ENCODE results near the gene NCOA7. TPM values are rescaled to one million over a fixed set of nuclear protein-coding genes. Genes with fewer than 3 reads are reported as not detected.

NCOA7 gene
- total RNA-seq, 4 donors from 2014 or later = 18.1 to 31.4 (median 26.7) TPM

- Histone ChIP-seq H3K4me3 (peak overlapping the region in 1 of 2 donors; percentile 21), H3K36me3 (peaks cover 0 to 73% of the 10 kb centered on the region in 2 donors), H3K4me1 (peaks cover 0 to 9% (median 0%) of the 10 kb centered on the region in 3 donors), H3K9me3 (no peaks in the 10 kb centered on the region), H3K27me3 (no peaks in the 10 kb centered on the region), H3K27ac (peak overlapping the region in 3 of 4 donors; percentile 63 to 71 (median 69))
- peak; percentile 89 for ATAC-seq
- 48 to 62% methylated on average over 11 to 12 of the region's 13 CpGs for WGBS, 2 donors (ENCODE audit: low coverage in 1 of 2)
- TF ChIP-seq EP300 (IDR thresholded peaks at IDR 0.05) (no peak), POLR2AphosphoS5 (IDR thresholded peaks at IDR 0.05) (peak; percentile 30), CTCF (IDR thresholded peaks at IDR 0.05) (no peak), POLR2A (IDR thresholded peaks at IDR 0.05) (no peak)
These were observed 128.2 kb downstream of the NCOA7 start for GRCh38 chr6:125918681-125919566.

GRCh38 chr6:125919618-125920017 is 128.9 kb downstream of the NCOA7 start:
- Histone ChIP-seq H3K4me3 (peak overlapping the region in 1 of 2 donors; percentile 21), H3K4me1 (peaks cover 0 to 9% (median 0%) of the 10 kb centered on the region in 3 donors), H3K27me3 (no peaks in the 10 kb centered on the region), H3K27ac (peak overlapping the region in 3 of 4 donors; percentile 63 to 71 (median 69)), H3K36me3 (peaks cover 0 to 80% of the 10 kb centered on the region in 2 donors), H3K9me3 (no peaks in the 10 kb centered on the region)
- 61 to 75% methylated on average over 3 of the region's 3 CpGs for WGBS, 2 donors (ENCODE audit: low coverage in 1 of 2)
- TF ChIP-seq EP300 (IDR thresholded peaks at IDR 0.05) (no peak), CTCF (IDR thresholded peaks at IDR 0.05) (no peak), POLR2A (IDR thresholded peaks at IDR 0.05) (no peak), POLR2AphosphoS5 (IDR thresholded peaks at IDR 0.05) (no peak)
- ATAC-seq = no peak

- 89 to 97% methylated on average over 6 to 8 of the region's 8 CpGs for WGBS, 2 donors (ENCODE audit: low coverage in 1 of 2)
- Histone ChIP-seq H3K4me3 (no peak overlapping the region), H3K27me3 (no peaks in the 10 kb centered on the region), H3K36me3 (peaks cover 0 to 63% of the 10 kb centered on the region in 2 donors), H3K4me1 (peaks cover 0 to 9% (median 0%) of the 10 kb centered on the region in 3 donors), H3K9me3 (no peaks in the 10 kb centered on the region), H3K27ac (no peak overlapping the region)
- no peak for TF ChIP-seq CTCF (IDR thresholded peaks at IDR 0.05)
- TF ChIP-seq POLR2A (IDR thresholded peaks at IDR 0.05) = no peak
- TF ChIP-seq POLR2AphosphoS5 (IDR thresholded peaks at IDR 0.05) = no peak
- no peak for TF ChIP-seq EP300 (IDR thresholded peaks at IDR 0.05)
- no peak for ATAC-seq
These were observed 131.6 kb downstream of the NCOA7 start for GRCh38 chr6:125922322-125922860.

GRCh38 chr6:125923366-125923877 is 132.7 kb downstream of the NCOA7 start:
- no peak for ATAC-seq
- Histone ChIP-seq H3K9me3 (no peaks in the 10 kb centered on the region), H3K27ac (no peak overlapping the region), H3K4me1 (peaks cover 0 to 4% (median 0%) of the 10 kb centered on the region in 3 donors), H3K4me3 (no peak overlapping the region), H3K27me3 (no peaks in the 10 kb centered on the region), H3K36me3 (peaks cover 0 to 63% of the 10 kb centered on the region in 2 donors)
- TF ChIP-seq CTCF (IDR thresholded peaks at IDR 0.05) (no peak), EP300 (IDR thresholded peaks at IDR 0.05) (no peak)
- WGBS, 2 donors (ENCODE audit: low coverage in 1 of 2) = 58 to 64% methylated on average over 4 of the region's 4 CpGs
